Hypothalamus (tissue), 51 donors: ENCODE results near the gene NDUFS6.

ENCODE experiments used
- DNase-seq, 51 donors: peaks; one replicate each; lab custom pipeline; 2025; lab: John Stamatoyannopoulos, UW

NDUFS6 gene

DNA sequence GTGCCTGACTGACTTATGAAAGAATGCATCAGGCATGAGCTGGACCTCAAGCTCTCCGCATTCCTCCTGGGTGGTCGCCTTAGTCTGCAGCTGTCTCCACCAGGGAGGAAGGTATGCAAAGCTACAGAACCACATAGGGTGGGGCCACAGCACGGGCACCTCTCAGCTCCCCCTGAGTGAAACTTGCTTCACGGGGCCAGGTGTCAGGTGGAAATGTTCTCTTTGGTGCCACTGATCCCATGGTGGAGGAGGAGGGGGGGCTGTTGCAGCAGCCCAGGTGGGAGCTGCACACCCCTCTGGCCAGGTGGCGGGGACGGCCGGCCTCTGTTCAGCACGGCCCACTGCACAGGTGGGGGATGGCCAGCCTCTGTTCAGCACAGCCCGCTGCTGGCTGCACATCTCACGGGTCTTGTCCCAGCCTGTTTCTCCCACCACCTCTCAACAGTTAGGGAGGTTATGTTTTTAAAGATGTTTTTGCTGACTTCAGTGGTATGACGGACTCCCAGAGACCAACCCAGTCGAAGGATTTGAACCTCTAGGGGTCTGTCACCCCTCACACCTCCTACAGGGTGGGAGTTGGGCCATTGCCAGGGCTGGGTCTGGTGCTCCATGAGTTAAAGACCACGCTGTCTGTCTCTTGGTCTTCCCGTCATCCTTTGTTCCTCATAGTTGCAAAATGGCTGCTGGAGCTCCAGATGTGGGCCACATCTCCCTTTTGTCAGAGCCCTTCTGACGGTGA, 35.9 kb upstream of the NDUFS6 start:
- no peak for DNase-seq

- DNase-seq: no peak
Observed at GRCh38 chr5:1765880-1766235, 35.3 kb upstream of the NDUFS6 start.

DNA sequence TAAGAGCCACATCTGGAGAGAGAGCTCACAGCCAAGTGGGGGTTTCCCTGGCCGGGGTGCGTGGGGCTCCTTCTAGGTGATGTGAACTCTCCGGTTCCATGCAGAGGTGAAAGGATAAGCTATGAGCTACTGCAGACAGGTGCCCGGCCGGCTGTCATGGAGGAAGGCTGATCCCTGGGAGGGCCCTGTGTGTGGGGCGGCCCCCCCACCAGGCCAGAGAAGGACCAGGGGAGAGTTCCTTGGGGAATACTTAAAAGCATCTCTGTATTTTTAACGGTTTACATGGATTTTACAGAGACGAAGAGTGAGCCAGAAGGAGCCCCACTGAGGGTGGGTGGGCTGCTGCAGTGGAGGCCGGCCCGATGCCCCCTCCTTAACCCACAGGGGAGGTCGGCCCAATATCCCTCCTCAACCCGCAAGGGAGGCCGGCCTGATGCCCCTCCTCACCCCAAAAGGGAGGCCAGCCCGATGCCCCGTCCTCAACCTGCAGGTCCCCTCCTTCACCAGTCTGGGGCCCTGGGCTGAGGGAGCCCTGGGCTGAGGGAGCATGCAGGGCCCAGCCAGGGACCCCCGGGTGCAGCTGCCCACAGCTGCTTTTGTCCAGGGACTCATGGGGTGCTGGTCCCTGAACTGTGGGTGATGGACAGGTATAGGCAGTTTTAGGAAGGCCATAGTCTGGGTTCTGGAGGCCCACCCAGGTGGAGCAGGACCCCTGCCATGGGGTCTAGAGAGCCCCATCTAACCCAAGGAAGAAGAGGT, 33.5 kb upstream of the NDUFS6 start:
- DNase-seq: no peak

DNA sequence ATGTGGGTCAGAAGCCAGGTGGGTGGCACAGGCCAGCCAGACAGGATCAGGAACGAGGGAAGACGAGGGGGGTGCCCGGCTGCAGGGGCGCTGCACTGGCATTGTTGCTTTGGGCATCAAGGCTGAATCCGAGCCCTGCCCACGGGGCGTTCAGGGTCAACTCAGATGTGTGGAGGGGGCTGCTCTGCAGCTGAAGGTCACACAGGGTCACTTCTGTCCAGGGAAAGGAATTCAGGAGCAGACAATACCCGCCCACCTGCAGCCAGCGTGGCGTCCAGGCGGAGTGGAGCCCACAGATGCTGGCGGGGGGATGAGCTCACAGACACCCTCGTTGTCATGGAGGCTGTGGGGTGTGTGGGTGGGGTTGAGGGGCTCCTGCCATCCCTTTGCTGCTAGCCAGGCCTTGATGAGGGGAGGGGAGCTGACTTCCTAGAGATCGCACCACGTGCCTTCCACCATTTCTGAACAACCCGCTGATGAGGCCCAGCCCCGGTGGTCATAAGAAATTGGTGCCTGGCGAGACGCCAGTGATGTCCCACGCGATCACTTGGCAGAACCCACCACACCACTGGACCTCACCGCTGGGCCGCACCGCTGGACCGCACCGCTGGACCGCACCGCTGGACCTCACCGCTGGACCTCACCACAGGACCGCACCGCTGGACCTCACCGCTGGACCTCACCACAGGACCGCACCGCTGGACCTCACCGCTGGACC, 32.8 kb upstream of the NDUFS6 start:
- no peak for DNase-seq

GRCh38 chr5:1769017-1769640, 32.1 kb upstream of the NDUFS6 start:
- no peak for DNase-seq

DNA sequence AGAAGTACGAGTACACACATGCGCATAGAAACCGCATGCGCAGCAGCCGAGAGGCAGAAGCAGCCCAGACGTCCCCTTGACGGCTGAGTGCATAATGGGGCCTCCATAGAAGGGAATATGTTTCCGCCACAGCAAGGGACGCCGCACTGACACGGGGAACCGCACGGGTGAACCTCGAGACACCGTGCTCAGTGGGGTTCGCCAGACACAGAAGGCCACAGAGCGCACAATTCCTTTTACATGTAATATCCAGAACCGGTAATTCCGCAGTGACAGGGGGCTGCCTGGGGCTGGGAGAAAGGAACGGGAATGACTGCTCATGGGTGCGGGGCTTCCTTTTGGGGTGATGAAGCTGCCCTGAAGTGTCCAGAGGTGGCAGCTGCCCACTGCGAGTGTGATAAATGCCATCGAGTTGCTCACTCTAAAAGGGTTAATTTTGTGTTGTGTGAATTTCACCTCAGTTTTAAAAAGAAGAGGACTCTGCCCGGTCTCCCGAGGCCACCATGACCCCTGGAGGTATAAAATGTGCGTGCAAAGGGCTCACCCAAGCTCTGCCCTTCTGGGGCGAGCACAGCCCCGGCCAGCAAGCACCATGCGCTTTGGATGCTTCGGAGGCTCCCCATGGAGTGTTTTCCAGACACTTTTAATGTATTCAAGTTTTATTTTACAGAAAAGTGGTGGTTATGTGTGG, 31.3 kb upstream of the NDUFS6 start:
- no peak for DNase-seq

DNA sequence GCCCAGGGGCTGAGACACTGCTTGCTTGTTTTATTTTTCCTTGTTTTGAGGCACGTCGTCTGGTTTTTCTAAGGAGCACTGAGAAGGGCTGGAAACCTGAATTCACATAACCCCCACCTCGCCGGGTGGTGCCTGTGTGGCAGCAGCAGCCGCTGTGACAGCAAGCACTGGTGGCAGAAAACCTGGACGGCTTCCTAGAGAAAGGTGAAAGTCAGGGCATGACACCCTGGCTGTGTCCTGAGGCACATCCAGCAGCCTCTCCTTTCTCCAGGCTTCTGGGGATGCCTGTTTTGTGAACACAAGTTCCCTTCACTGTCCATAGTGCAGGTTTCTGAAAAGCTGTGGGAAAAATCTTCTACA, 30.8 kb upstream of the NDUFS6 start:
- DNase-seq: no peak

DNA sequence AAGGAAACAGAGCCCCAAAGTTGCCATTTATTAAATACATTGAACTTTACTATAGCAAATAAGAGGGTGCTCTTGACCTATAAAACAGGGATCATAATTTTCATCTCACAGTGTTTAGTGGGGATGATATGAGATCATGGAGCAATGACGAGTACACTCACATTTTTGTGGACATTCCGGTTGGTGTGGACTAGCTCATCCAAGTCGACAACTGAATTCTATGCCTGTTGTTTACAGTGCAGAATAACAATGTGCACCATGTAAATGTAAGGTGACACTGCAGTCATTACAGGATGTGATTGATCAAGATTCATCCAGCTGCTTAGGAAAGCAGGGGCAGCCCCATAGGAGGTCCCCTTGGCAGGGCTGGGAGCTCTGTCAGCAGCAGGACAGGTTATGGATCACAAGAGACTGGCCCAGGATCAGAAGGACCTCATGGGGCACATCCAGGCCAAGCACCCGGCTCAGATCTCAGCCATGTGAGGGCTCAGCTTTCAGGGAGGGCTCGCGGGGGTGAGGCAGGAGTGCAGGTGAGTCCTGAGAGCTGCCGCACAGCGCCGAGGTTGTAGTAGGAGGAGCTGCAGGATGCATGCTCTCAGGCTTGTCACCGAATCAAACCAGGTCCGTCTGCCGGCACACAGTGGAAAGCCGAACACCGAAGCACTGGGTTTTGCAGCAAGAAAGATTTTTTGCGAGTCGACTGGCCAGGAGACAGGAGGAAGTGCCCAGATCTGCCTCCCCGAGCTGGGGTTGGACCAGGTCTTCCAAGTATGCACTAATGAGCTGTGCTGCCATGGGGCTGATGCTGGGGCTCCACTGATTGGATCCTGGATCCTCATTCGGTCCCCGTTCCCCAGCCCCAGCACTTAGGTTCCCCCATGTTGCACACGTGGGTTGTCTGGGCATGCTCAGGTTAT, 29.8 kb upstream of the NDUFS6 start:
- DNase-seq: no peak

DNA sequence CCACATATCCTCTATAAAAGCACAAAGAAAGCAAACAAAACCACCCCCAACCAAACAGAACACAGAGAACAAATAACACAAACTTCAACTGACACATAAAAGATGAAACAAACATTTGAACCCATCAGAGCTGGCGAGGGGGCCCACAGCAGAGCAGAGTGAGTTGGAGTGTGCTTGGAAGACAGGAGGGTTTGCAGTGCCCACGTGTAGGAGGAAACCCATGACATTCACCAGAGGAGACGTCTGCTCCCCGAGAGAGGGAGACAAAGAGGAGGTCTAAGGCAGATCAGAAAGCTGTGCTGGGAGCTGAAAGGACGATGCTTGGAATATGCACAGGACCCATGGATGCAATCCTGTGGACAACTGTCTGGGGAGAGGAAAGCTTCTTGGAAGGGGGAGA, 28.6 kb upstream of the NDUFS6 start:
- DNase-seq: no peak

- DNase-seq: no peak
Observed at GRCh38 chr5:1776831-1777230, 24.4 kb upstream of the NDUFS6 start.

DNA sequence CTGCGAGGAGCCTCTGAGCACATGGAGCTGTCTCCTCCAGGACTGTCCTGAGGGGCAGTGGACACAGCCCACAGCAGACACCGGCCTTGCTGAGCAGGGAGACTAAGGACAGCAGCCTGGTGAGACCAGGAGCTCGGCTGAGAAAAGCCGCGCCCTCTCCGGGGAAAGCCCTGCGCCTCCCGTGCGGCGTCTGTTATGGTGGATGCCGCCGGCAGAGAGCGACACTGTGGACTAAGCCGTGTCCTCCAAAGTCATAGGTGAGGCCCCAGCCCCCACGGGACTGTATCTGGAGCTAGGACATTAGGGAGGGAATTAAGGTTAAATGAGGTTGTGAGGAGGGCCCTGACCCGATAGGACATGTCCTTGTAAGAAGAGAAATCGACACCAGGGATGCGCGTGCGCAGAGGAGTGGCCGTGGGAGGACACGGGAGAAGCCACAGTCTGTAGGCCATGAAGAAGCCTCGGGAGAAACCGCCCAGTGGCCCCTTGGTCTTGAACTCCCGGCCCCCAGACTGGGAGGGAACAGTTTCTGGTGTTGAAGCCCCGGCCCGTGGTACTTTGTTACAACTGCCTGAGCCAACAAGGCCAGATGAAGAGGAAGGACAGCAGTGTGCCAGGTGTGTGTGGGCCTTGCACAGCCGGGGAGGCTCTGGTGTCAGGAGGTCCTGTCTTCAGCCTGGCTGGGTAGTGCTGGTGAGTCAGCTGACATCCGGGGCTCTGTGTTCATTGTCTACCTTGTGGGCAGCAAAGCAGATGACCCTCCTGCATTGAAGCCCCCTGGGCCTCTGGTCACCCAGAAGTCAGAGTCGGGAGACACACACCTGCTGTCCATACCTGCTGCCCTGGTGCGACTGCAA, 23.7 kb upstream of the NDUFS6 start:
- no peak for DNase-seq

- no peak for DNase-seq
Observed at GRCh38 chr5:1778138-1779020, 22.8 kb upstream of the NDUFS6 start.

DNA sequence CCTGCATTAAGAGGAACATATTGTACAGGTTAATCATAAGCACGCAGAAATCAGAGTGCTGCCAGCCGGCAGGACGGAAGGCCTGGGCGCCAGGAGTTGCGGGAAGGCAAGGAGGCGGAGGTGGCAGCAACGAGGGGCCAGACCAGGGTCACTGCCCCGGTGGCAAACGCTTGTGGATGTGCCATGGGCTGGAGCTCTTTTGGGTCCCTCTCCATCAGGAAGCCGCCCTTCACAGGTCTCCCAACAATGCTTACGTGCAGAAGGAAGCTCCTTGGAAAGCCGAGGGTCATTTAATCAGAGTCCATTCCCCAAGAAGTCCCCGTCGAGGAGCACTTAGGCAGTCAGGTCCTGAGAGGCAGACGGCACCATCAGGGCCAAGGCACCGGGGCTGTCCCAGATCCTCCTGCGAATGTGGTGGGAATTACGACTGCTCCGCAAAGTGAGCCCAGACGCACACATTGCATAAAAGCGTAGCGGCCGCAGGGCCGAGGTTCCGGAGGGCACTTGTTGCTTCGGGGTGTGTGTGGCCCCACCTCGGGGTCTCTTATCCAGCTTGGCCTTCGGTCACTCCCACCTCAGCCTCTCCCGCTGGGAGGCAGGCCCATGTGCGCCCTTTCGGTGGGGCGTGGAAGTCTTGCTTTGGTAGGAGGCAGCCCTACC, 22.1 kb upstream of the NDUFS6 start:
- no peak for DNase-seq

DNA sequence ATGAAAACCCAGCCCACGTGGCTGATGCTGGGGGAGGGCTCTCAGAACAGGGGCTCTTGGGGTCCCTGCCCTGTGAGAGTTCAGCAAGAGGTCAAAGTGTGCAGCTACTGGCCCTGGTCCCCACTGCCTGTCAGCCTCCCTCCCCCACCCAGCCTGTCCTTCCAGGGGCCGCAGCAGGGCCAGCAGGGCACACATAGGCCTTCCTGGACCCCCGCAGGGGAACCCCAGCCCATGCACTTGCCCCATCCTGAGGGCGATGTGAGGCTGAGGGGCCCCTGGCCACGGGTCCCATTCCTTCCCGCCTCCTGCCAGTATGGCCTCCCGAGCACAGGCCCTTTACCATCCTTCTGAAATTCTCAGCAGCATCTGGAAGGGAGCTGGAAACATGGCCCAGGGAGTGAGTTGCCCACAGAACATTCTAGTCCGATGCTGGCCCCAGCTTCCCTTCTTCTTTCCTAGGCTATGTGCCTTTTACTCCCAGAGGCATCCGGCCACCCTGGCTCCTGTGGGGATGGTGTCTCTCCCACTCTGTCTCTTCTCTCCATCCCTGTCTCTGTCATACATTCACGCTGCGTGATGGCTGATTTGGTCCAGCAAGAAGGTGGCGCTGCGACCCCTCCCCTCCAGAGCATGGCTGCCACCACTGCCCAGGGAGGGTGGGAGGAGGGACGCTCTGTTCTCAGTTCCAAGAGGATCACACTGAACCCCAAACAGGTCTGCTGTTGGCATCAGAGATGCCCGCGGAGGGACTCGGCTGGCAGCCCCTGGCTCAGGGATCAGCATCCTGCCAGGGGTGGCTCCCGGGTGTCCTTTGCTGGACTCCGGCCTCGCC, 21.2 kb upstream of the NDUFS6 start:
- no peak for DNase-seq

GRCh38 chr5:1780614-1780930, 20.6 kb upstream of the NDUFS6 start:
- DNase-seq: no peak

GRCh38 chr5:1781107-1781506, 20.1 kb upstream of the NDUFS6 start:
- DNase-seq: no peak
